GM19025 (cell line): ENCODE results near the gene IYD.

ENCODE experiments used
- ATAC-seq: cut with Tn5 transposase; IDR thresholded peaks from one replicate; pipeline ENCODE4 v1.9.1; 2021; ENCODE audit warnings: mild to moderate bottlenecking, low read depth, moderate library complexity; ENCODE audit not compliant: unreplicated experiment

The IYD gene

GRCh38 chr6:150368762-150369161 is at the start of gene IYD:
Gene IYD (plus strand): TSS chr6:150369012. CDS start chr6:150369032, 20 bp downstream.
- no peak for ATAC-seq

- no peak for ATAC-seq
Measured at GRCh38 chr6:150319924-150320323, 48.9 kb upstream of the IYD start.

DNA sequence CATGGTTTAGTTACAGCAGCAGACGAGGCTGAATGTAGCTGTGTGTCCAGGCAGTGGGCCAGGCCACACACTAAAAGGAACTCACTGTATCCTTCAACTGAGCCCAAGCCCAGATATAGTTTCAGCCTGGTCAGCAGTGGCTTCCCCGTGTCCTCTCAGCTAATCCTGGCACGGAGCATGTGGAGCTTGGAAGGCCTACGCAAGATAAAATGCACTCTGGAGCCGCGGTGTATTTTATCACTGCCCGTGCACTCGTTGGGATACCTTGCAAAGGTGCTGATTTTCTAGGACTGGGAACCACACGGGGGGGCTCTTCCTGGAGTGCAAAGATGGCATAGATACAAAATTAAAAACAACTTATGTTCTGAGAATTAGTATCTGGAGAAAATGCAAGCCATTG is 48.4 kb upstream of the IYD start:
- no peak for ATAC-seq

GRCh38 chr6:150322466-150322871 is 46.3 kb upstream of the IYD start:
- no peak for ATAC-seq

DNA sequence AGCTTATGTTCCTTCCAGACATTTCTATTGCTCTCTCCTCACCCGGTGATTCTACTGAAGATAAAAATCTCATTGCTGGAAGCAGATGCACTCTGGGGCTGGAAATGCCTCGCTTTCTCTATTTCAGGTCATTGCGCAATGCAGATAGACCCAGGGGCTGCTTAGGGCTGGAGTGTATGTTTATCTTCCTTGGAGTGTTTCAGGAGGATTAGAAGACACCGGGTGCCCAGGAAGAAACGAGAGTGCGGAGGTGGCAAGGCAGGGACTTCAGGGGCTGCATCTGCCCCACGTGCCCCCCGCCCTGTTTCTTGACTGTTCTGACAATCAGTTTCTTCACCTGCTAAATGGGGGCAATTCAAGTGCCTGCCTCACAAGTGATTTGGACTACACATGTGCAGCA is 45.6 kb upstream of the IYD start:
- ATAC-seq = no peak

- ATAC-seq = no peak
Measured at GRCh38 chr6:150324044-150324443, 44.8 kb upstream of the IYD start.

- no peak for ATAC-seq
Measured at GRCh38 chr6:150325066-150325772, 43.6 kb upstream of the IYD start.

DNA sequence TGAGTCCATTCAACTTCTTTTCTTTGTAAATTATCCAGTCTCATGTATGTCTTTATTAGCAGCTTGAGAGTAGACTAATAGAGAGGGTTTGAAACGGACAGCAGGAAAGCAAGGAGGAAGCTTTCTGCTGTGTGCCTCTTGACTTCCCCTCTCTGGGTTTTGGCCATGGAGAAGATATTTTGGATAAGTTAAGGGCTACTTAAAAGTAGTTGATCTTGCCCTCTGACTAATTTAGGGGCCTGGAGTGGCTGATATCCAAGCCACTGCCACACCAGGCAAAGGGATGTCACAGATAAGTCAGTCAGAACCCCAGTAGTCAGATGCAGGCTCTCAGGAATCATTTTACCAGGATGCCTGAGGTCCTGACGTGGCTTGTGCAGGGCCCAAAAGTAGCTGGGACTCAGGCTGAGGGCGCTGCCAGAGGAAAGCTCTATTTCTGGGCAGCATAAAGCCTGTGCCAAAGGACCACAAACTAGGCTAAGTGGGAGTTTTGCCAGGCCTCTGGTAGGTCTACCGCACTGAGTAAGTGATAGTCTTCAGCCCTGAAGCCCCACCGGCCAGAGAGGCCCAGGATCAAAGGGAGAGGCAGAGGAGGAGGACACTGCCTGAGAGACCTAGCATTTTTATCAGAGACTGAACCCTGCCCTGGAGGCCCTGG is 41.6 kb upstream of the IYD start:
- no peak for ATAC-seq

- ATAC-seq = no peak
Measured at GRCh38 chr6:150328744-150329405, 39.9 kb upstream of the IYD start.

DNA sequence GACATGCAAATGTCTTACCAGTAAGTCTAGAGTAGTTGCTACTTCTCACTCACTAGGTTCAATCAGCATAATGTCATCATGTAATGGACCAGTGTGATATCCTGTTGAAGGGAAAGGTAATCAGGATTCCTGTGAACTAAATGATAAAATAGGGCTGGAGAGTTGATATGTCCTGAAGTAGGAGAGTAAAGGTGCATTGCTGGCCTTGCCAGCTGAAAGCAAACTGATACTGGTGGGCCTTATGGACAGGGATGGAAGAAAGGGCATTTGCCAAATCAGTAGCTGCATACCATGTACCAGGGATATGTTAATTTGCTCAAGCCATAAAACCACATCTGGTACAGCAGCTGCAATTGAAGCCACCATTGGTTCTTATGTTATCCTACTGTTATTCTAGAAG is 37.5 kb upstream of the IYD start:
- ATAC-seq = no peak

- ATAC-seq = no peak
Measured at GRCh38 chr6:150332939-150333584, 35.8 kb upstream of the IYD start.

DNA sequence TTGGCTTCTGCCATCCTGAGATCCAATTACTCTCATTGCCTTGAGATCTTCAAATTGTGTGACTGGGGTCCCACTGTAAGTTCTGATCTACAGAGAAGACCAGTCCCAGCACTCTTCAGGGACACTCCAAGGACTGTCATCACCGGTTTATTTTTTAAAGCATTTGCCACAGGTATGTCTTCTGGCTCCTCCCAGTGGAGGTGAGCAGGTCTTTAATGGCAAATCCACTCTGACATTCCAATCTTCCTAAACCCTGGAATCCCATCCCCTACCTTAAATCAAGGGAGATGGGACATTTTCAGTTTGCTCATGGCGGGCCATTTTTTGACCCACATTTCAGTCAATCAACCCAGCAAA is 35.2 kb upstream of the IYD start:
- ATAC-seq = no peak

GRCh38 chr6:150334790-150335783 is 33.7 kb upstream of the IYD start:
- ATAC-seq = no peak

DNA sequence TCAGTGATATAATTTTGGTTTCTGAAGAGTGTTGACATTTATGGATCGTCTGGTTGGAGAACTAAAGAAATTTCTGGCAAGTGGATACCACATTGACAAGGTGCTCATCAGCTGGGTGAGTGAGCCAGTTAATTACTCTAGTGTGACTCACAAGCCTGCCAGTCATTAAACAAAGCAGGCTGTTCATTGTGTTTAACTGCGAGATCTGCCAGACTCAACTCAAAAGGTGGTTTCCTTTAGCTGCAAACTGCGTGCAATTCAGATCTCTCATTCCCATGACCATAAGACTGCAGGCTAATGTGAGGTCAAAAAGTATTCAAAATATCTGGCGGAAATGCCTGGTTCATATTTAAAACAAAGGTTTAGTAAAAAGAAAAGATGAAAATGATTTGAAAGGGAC is 32.5 kb upstream of the IYD start:
- no peak for ATAC-seq

- ATAC-seq = no peak
Measured at GRCh38 chr6:150336708-150337107, 32.1 kb upstream of the IYD start.

DNA sequence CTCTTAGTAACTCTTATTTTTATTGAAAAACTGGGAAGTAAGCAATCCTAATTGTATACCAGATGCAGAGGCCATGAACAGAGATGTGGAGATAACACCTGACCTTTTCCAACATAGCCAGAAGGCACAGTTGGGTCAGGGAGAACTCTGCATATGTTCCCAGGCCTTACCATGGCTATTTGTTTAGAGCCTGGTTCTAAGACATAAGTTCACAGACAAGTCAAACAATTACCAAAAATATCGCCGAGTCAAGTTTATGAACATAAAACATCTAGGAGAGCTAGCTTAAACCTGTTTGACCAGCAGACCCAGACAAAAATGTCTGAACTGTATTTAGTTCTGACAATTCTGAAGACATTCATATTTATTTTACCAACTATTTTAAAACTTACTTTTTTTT is 26.7 kb upstream of the IYD start:
- no peak for ATAC-seq

DNA sequence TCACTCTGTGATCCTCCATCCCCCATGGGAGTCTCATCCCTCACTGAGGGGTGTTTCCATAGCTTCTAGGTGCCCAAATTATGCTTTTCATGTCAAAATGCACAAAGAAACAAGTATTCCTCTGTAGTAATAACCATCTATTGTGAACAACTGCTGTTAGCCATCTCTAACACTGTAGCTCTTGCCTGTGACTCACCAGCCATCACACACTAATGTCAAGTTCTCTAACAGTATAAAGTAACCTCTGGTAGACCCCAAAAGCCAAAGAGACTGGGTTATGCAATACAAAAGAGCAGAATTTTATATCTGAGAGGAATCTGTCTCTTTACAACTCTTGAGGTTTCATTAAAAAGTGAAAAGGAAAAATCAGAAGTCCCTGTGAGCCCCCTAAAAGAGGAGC is 25.4 kb upstream of the IYD start:
- no peak for ATAC-seq

DNA sequence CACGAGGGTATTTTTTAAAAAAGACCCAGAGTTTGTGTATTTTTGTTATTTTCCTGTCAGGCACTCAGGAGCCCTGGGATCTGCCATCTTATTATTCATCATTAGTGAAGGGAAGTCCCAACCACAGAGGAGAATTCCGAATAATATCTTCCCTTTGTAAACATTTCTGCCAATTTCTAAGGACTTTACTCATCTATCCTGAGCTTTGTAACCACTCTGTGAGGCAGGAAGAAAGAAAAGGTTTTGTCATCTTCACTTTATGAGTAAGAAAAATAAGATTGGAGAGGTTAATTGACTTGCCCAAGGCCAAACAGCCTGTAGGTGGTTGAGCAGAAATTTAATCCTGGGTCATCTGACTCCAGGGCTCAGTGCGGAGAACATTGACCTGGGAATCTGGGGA is 23.0 kb upstream of the IYD start:
- no peak for ATAC-seq

- ATAC-seq = no peak
Measured at GRCh38 chr6:150346346-150346745, 22.5 kb upstream of the IYD start.

- ATAC-seq = no peak
Measured at GRCh38 chr6:150347845-150348244, 21.0 kb upstream of the IYD start.
